HG03571 (cell line): ENCODE data around the gene SIRPD.
"Not testable (repeated sequence)": the region's sequence is repeated elsewhere in the genome, so short reads cannot be mapped to it uniquely, and the experiment has no call there.

ENCODE experiments used
- ATAC-seq: cut with Tn5 transposase; IDR thresholded peaks from one replicate; pipeline ENCODE4 v1.9.1; 2021; ENCODE audit not compliant: unreplicated experiment

Gene SIRPD

DNA sequence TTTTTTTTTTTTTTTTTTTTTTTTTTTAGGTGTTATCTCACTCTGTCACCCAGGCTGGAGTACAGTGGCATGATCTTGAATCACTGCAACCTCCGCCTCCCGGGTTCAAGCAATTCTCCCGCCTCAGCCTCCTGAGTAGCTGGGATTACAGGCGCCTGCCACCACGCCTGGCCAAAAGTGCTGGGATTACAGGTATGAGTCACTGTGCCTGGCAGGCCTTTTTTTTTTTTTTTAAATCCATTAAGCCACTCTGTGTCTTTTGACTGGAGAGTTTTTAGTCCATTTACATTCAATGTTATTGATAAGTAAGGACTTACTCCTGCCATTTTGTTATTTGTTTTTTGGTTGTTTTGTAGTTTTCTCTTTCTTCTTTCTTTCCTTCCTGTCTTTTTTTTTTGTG lies 60.1 kb downstream of the SIRPD start:
- not testable (repeated sequence) for ATAC-seq

DNA sequence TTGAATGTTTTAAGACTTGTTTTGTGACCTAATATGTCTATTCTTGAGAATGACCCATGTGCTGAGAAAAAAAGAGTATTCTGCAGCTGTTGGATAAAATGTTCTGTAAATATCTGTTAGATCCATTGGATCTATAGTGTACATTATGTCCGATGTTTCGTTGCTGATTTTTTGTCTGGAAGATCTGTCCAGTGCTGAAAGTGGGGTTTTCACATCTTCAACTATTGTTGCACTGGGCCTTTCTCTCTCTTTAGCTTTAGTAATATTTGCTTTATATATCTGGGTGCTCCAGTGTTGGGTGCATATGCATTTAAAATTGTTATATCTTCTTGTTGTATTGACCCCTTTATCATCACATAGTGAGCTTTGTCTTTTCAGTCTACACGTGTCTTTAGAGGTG lies 60.6 kb downstream of the SIRPD start:
- no peak for ATAC-seq

DNA sequence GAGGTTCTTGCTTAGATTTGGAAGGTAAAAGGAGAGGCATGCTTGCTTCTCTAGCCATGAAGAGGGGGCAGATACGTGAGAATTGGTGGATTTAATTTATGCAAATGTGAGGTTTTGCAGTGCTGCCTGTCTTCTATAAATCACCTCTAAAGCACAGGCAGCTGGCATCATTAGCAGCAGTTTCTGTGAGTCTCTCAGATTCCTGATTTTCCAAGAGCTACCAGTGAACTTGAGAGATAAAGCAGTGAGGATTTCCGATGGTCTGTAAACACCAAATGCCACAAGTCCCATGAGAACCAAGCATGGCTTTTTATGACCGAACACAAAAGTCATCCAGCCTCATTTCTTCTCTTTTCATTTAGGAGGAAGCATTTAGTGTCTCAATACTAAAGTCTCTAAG lies 63.1 kb downstream of the SIRPD start:
- no peak for ATAC-seq

DNA sequence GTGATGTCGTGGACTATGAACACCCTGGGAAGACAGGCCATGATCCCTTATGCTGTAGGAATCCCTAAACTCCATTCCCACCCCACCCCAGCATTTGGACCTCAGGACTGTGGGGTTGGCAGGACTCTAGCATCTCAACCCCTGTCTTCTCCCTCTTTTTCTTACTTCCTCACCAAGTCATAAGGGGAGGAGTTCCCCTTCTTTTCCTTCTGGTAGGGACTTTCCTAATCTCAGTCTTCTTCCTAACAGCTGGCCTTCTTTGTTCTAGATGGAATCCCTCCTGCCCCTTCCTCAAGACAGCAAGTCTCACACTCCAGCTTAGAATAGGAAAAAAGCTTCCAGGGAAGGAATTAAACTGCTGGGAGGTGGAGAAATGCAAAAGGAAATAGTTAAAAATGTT lies 64.0 kb downstream of the SIRPD start:
- no peak for ATAC-seq

DNA sequence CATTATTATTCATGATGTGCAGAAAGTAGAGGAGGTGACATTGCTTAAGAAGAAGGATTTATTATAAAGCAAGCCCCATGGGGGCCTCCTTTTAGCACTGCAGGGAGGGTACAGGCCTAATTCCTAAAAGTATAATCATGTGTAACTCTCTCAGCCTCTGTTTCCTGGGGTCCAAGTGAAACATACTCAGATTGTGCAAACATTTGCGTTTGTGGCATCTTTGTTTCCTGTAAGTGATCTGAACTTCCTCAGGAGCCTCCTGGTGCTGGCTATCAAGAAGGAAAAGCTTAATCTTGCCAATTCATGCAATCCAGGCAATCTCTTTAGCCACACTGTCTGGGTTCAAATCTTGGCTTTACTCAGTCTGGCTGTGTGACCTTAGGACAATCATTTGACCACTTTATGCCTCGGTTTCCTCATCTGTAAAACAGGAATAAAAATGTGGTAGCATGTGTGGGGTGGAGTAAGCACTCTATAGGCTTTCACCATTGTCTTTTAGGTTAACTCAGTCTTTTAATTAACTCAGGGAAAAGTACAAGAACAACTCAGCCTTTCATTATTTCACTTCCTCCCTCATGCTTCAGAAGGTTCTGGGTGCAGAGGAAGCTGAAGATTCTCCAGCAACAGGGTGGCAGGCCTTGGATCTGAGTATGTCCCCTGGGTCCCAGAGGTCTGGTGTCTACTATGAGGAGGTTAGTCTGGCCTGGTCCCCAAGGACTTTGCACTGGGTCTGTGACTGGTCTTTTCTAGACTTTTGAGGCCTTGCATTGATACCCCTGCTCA lies 65.5 kb downstream of the SIRPD start:
- ATAC-seq: no peak

DNA sequence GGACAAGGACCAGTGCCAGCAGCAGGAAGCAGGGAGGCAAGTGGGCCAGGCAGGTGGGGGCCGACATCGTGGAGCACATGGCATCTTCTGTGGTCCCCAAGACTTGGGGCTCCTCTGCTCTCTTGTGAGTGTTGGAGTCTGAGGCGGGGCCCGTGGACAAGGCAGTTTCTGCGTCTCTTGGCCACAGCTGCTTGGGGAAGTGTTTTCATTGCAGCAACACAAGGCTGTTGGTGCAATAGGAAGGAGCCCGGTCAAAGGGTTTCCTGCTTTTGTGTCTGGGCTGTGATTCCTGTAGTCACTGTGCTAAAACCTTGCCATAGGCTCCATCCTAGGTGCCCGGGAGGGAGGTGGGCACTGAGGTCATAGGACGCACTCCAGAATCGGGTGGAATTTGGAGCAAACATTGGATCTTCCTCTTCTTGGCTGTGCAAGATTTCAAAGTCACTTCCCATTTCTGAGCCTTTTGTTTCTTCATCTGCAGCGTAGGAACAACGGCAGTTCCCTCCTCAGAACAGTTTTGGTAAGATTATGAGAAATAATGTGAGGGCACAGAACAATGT lies 66.1 kb downstream of the SIRPD start, which contains the start of gene SIRPB2:
TSS of gene SIRPB2 (minus strand) at position 140 of the 560 bp plus-strand sequence. CDS start at position 79, 61 bp downstream.
- no peak for ATAC-seq

DNA sequence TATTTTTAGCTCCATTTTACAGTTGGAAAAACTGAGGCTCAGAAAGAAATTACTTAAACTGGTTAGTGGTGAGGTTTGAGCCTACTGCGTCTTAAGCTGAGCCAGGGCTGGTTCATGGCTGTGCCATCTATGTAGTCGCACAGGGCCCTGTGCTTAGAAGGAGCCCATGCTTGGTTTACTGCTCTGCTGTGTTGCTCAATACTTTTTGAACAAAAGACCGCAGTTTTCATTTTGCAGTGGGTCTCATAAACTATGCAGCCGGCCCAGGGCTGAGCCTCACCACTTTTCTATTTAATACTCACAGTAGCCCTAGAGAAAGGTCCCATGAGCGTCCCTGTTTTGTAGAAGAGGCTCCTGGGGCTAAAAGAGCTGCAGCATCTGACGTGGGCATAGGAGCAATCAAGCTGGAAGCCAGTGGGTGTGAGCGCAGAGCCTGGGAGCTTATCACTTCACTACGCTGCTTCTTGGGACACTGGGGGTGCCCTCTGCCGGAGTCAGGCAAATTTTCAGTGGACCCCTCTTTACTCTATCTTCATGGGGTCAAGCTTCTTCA lies 66.8 kb downstream of the SIRPD start:
- ATAC-seq: no peak

DNA sequence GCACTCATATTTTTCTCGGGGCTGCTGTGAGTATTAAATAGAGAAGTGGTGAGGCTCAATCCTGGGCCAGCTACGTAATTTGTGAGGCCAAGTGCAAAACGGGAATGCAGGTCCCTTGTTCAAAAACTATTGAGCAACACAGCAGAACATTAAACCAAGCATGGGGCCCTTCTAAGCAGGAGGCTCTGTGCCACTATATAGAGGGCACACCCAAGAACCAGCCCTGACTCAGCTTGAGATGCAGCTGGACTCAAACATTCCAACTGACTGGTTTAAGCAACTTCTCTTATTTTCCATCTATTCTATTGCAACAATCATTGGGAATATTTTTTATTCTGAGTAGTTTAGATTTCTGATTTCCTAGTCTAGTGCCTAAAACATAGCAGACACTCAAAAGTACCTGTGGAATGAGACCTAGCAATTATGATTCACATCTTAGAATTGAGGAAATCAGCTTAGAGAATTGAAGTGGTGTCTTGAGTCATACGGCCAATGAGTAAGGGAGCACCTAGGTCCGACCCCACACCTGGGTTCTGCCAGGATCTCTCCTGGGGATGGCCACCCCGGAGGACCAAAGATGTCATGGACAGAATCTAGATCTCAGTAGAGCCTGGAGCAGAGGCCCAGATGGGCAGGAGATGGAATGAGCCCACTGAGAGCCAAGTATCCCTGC lies 67.6 kb downstream of the SIRPD start:
- no peak for ATAC-seq

DNA sequence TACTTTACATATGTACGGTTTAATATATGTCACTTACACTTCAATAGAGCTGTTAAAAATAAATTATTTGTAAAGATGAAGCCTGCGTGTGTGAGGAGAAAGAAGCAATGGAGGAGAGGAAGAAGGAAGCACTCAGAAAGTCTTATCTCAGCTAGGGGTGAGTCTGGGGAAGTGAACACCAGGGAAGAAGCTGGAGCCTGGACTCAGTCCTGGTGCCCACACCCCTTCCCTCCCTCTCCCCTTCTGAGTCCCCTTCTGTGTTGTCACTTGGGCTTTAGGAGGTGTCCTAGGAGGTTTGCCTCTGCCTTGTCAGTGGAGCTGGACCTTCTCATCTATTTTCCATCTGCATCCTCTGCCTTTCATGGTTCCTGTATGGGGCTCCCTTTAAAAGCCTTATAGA lies 68.2 kb downstream of the SIRPD start:
- ATAC-seq: no peak

DNA sequence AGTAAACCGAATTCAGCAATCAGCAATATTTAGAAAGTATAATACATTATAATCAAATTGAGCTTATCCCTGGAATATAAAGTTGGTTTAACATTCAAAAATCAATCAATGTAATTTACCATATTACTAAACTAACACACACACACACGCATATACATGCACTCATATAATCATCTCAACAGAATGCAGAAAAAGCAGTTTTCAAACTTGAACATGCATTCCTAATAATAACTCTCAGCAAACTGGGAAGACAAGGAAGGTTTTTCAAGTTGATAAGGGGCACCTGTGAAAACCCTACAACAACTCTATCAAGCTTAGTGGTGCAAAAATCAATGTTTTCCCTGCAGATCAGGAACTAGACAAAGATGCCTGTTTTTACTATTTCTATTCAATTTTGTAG lies 70.9 kb downstream of the SIRPD start:
- no peak for ATAC-seq

DNA sequence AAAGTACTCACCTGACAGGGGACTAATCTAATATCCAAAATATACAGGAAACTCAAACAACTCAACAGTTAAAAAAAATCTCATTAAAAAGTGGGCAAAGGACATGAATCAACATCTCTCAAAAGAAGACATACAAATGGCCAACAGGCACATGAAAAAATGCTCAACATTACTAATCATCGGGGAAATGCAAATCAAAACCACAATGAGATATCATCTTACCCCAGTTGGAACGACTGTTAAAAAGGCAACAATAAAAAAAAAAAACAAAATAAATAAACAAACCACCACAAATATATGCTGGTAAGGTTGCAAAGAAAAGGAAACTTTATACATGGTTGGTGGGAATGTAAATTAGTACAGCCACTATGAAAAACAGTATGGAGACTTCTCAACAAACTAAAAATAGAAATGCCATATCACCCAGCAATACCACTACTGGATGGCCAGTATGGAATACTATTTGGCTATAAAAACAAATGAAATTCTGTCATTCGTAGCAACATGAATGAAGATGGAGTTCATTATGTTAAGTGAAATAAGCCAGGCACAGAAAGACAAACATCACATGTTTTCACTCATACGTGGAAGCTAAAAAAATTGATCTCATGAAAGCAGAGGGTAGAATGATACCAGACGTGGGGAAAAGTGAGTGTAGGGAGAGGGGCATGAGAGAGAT lies 72.9 kb downstream of the SIRPD start:
- no peak for ATAC-seq
